HepG2 (cell line): ENCODE results near the gene SLC41A1. TPM values are rescaled to one million over a fixed set of nuclear protein-coding genes. Genes with fewer than 3 reads are reported as not detected.

Source experiments
- ATAC-seq: fragments of 200-7000 bp; cut with Tn5 transposase; 3 replicates; pipeline ENCODE4 v1.9.1; 2020; ENCODE audit warnings: mild to moderate bottlenecking, moderate library complexity
- BruUV-seq: library from RNA; stranded (reverse); fragments of 400-500 nt; replicated peaks from 2 replicates; lab custom pipeline; 2021; lab: Mats Ljungman, UMichigan
- CTCF ChIA-PET: fragments of 300-600 bp; formaldehyde crosslinking; extraction: SDS; loops from one replicate; lab custom pipeline; 2021; ENCODE audit warnings: low total read pairs, inconsistent platforms, low intra/inter-chr PET ratio; lab: Yijun Ruan, JAX
- POLR2A ChIA-PET: fragments of 350-600 bp; sonication (Branson Sonifier 250); formaldehyde crosslinking; loops from one replicate; lab custom pipeline; 2020; ENCODE audit warnings: antibody characterized with exemption, inconsistent platforms; lab: Yijun Ruan, JAX
- DNase-seq: peaks from one replicate; pipeline ENCODE4 v3.0.0-alpha.2; 2015; ENCODE audit warnings: low spot score
- FAIRE-seq: peaks from 3 replicates; lab custom pipeline; 2011; peaks lifted over from hg19 to GRCh38; lab: Jason Lieb, UNC
- H2AFZ ChIP-seq: one replicate; pipeline ENCODE4 v1.6.1; 2011; ENCODE audit warnings: low read length, inconsistent platforms
- H3K27ac ChIP-seq: fragments of 300-600 bp; 3 replicates; pipeline ENCODE4 v1.8.0; 2011; ENCODE audit warnings: mixed run types, mild to moderate bottlenecking, mixed read lengths, low read length, inconsistent platforms; ENCODE audit not compliant: insufficient read depth; ENCODE audit errors: extremely low read length
- H3K27me3 ChIP-seq, 2 experiments: fragments of 200-600 bp in 1 of 2; 2 replicates in 1 of 2; 3 replicates in 1 of 2; pipeline versions ENCODE4 v1.6.0 to v1.8.0; 2011; ENCODE audit warnings: low read length in 2 of 2, mild to moderate bottlenecking in 2 of 2, moderate library complexity in 2 of 2, inconsistent platforms in 1 of 2; ENCODE audit not compliant: insufficient read depth in 2 of 2, control insufficient read depth in 1 of 2
- H3K36me3 ChIP-seq, 2 experiments: fragments of 200-600 bp in 1 of 2; replicated peaks in 1 of 2; 2 replicates in 1 of 2; 3 replicates in 1 of 2; pipeline versions ENCODE4 v1.5.1 to v1.8.0; 2011; ENCODE audit warnings: low read length in 2 of 2, inconsistent platforms in 1 of 2; ENCODE audit not compliant: insufficient read depth in 2 of 2, control insufficient read depth in 1 of 2
- H3K4me1 ChIP-seq: 2 replicates; pipeline ENCODE4 v1.5.1; 2012; ENCODE audit warnings: low read length, inconsistent platforms; ENCODE audit not compliant: insufficient read depth
- H3K4me2 ChIP-seq: 2 replicates; pipeline ENCODE4 v1.6.0; 2011; ENCODE audit warnings: low read depth, low read length, inconsistent platforms
- H3K4me3 ChIP-seq, 3 experiments: fragments of 200-600 bp in 1 of 3; sonication (generic), shearing (Covaris generic) in 1 of 3; replicated peaks in 1 of 3; 2 replicates each; pipeline ENCODE4 v1.5.1; 2011 to 2016; ENCODE audit warnings: low read length in 3 of 3, inconsistent platforms in 2 of 3, low read depth in 2 of 3, mild to moderate bottlenecking in 2 of 3, control low read depth in 1 of 3, mixed read lengths in 1 of 3; ENCODE audit not compliant: insufficient read depth in 1 of 3
- H3K79me2 ChIP-seq: one replicate; pipeline ENCODE4 v1.6.1; 2011; ENCODE audit warnings: low read length, inconsistent platforms; ENCODE audit not compliant: insufficient read depth
- H3K9ac ChIP-seq: 2 replicates; pipeline ENCODE4 v1.6.0; 2011; ENCODE audit warnings: mild to moderate bottlenecking, low read depth, low read length, inconsistent platforms; ENCODE audit not compliant: insufficient read depth
- H3K9me3 ChIP-seq: 2 replicates; pipeline ENCODE4 v1.5.1; 2012; ENCODE audit warnings: mild to moderate bottlenecking, low read length
- H4K20me1 ChIP-seq: 2 replicates; pipeline ENCODE4 v1.6.0; 2011; ENCODE audit warnings: inconsistent platforms, mild to moderate bottlenecking, low read length, moderate library complexity; ENCODE audit not compliant: insufficient read depth
- IRF2 ChIP-seq: IDR thresholded peaks from 2 replicates; pipeline ENCODE4 v1.6.1; 2018; ENCODE audit warnings: missing genetic modification reagents, missing compliant biosample characterization
- MAFF ChIP-seq: IDR thresholded peaks from 2 replicates; pipeline ENCODE4 v1.6.1; 2011; ENCODE audit warnings: low read depth, low read length, improper control_type of control experiment
- MAFK ChIP-seq, 2 experiments: IDR thresholded peaks in 1 of 2; conservative IDR thresholded peaks in 1 of 2; 2 replicates each; pipeline ENCODE4 v1.6.1; 2011; ENCODE audit warnings: improper control_type of control experiment in 2 of 2, low read length in 2 of 2
- NBN ChIP-seq: fragments of 450-650 bp; conservative IDR thresholded peaks from 2 replicates; pipeline ENCODE4 v1.6.1; 2017
- RFX5 ChIP-seq: IDR thresholded peaks from 2 replicates; pipeline ENCODE4 v1.6.1; 2011; ENCODE audit warnings: low read depth, low read length, improper control_type of control experiment
- THRA ChIP-seq: sonication (generic); formaldehyde crosslinking; IDR thresholded peaks from 2 replicates; pipeline ENCODE4 v1.4.0; 2020; ENCODE audit warnings: missing genetic modification reagents, borderline replicate concordance
- ZFP36L2 ChIP-seq: sonication (generic); formaldehyde crosslinking; IDR thresholded peaks from 2 replicates; pipeline ENCODE4 v1.4.0; 2020; ENCODE audit warnings: missing genetic modification reagents
- ZNF136 ChIP-seq: sonication (generic); formaldehyde crosslinking; IDR thresholded peaks from 2 replicates; pipeline ENCODE4 v1.8.1; 2022; ENCODE audit warnings: low read depth, mild to moderate bottlenecking, moderate library complexity, missing genetic modification reagents
- ZNF431 ChIP-seq: sonication (generic); formaldehyde crosslinking; IDR thresholded peaks from 2 replicates; pipeline ENCODE4 v1.9.0; 2022; ENCODE audit warnings: missing genetic modification reagents, low read depth, mild to moderate bottlenecking, borderline replicate concordance
- ZNF816 ChIP-seq: sonication (generic); formaldehyde crosslinking; IDR thresholded peaks from 2 replicates; pipeline ENCODE4 v1.8.0; 2022; ENCODE audit warnings: missing genetic modification reagents, mild to moderate bottlenecking, borderline replicate concordance
- WGBS: methylation state at CpG from one replicate; pipeline ENCODE4 v1.1.6; 2017; ENCODE audit warnings: low lambda C conversion rate; 5-methylcytosine and 5-hydroxymethylcytosine counted together
- in situ Hi-C: cut with HindIII; loops from 2 replicates; pipeline ENCODE4 v1.10.0; 2017; ENCODE audit warnings: low pct_unique_long_range_greater_than_20kb; ENCODE audit not compliant: extremely low pct_ligation_motif_present
- intact Hi-C: fragments of 100-400 bp; cut with micrococcal nuclease; formaldehyde crosslinking; loops from one replicate; pipeline ENCODE4 v1.10.0; 2022; ENCODE audit not compliant: unreplicated experiment
- polyA plus RNA-seq, 8 experiments: library from polyadenylated mRNA; depleted of rRNA in 3 of 8; stranded (reverse) in 7 of 8; unstranded in 1 of 8; fragments of >200 nt; fragmentation: Illumina TruSeq in 4 of 8; extraction: Trizol in 4 of 8; gene quantifications; 2 replicates each; pipeline versions ENCODE4 v1.2.1 to v1.2.3, GENCODE V29; 2011 to 2016; ENCODE audit warnings: low read depth in 4 of 8, missing spikeins in 1 of 8, mixed read lengths in 1 of 8; ENCODE audit not compliant: insufficient read depth in 1 of 8
- total RNA-seq, 5 experiments: library from RNA; depleted of rRNA; stranded (reverse); fragments of >200 nt; fragmentation: Illumina TruSeq; extraction: Trizol; gene quantifications; 2 replicates each; pipeline ENCODE4 v1.2.3, GENCODE V29; 2016; ENCODE audit warnings: low read depth in 1 of 5

Gene SLC41A1
- total and polyA plus RNA-seq, 2 of the 13 experiments (the other 11 are each of a cell fraction or from before 2014, with no cell fraction given), result 2.2 to 4.6 TPM

GRCh38 chr1:205797168-205797567 is 15.8 kb downstream of the SLC41A1 start:
- no peak for DNase-seq
- Histone ChIP-seq H3K36me3 (no peaks in the 10 kb centered on the region), H3K4me3 (no peak overlapping the region), H3K4me1 (no peaks in the 10 kb centered on the region), H3K9me3 (no peaks in the 10 kb centered on the region), H3K9ac (no peak overlapping the region), H4K20me1 (no peaks in the 10 kb centered on the region), H3K4me2 (no peak overlapping the region), H3K27me3 (no peaks in the 10 kb centered on the region), H2AFZ (no peak overlapping the region), H3K27ac (no peak overlapping the region), H3K79me2 (no peaks in the 10 kb centered on the region)
- 88% methylated on average over 1 of the region's 2 CpGs for WGBS
- in situ Hi-C loops, result loop anchor here (10.0 kb wide), 1 partner anchor 308 kb away; no protein-coding TSS in a partner anchor
- ChIA-PET CTCF (no interaction called here), POLR2A (no interaction called here)
- intact Hi-C loops, result no loop called here
- no TSS peak for BruUV-seq
- FAIRE-seq, result no peak
- no peak for ATAC-seq
- TF ChIP-seq MAFF (peak; percentile 91), ZFP36L2 (CRISPR knock-in tag) (no peak), NBN (no peak), ZNF816 (CRISPR knock-in tag) (no peak), MAFK (conservative IDR thresholded peaks at IDR 0.05 in 1 of 2, IDR thresholded peaks at IDR 0.05 in 1 of 2; ENCODE audit: low read length in 2 of 2) (peak; percentile 92 to 93), ZNF136 (CRISPR knock-in tag) (no peak), RFX5 (no peak), ZNF431 (CRISPR knock-in tag) (no peak), IRF2 (CRISPR knock-in tag) (no peak), THRA (CRISPR knock-in tag) (no peak)
